ENCODE data around the gene BRIX1.

DNA sequence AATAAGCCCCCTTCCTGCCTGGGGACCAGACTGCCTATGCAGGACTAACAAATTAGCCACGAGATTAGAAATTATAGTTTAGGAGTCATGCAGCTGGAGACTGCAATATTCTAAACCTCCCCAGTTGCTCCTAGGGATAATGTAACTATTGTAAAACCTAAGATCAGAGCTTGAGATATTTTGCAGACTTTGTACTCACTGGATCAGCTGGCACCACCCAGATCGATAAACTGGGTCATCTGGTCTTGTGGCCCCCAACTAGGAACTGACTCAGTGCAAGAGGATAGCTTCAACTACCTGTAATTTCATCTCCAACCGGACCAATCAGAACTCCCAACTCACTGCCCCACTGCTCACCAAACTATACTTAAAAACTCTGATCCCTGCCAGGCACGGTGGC is 52.0 kb downstream of the BRIX1 start:
- TF ChIP-seq, protein P1, sequence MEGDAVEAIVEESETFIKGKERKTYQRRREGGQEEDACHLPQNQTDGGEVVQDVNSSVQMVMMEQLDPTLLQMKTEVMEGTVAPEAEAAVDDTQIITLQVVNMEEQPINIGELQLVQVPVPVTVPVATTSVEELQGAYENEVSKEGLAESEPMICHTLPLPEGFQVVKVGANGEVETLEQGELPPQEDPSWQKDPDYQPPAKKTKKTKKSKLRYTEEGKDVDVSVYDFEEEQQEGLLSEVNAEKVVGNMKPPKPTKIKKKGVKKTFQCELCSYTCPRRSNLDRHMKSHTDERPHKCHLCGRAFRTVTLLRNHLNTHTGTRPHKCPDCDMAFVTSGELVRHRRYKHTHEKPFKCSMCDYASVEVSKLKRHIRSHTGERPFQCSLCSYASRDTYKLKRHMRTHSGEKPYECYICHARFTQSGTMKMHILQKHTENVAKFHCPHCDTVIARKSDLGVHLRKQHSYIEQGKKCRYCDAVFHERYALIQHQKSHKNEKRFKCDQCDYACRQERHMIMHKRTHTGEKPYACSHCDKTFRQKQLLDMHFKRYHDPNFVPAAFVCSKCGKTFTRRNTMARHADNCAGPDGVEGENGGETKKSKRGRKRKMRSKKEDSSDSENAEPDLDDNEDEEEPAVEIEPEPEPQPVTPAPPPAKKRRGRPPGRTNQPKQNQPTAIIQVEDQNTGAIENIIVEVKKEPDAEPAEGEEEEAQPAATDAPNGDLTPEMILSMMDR (conservative IDR thresholded peaks at IDR 0.05 in 1 of 2, IDR thresholded peaks at IDR 0.05 in 1 of 2; ENCODE audit: extremely low read depth in 1 of 2, insufficient read depth in 1 of 2, low read depth in 1 of 2, low read length in 2 of 2): no peak
- TF ChIP-seq EZH2 (IDR thresholded peaks at IDR 0.05; ENCODE audit: borderline replicate concordance, low read length): no peak
